Measurements from ENCODE around the gene ACTL6B. TPM values are rescaled to one million over a fixed set of nuclear protein-coding genes. Genes with fewer than 3 reads are reported as not detected.

Gene ACTL6B
- total and polyA plus RNA-seq, 4 donors: not detected

GRCh38 chr7:100603726-100604027, 52.6 kb downstream of the ACTL6B start:
- 57% methylated on average over 10 of the region's 10 CpGs for WGBS
- H3K9ac ChIP-seq (ENCODE audit: low read depth in 1 of 2, low read length in 2 of 2): no peak overlapping the region
- TF ChIP-seq, protein P1, sequence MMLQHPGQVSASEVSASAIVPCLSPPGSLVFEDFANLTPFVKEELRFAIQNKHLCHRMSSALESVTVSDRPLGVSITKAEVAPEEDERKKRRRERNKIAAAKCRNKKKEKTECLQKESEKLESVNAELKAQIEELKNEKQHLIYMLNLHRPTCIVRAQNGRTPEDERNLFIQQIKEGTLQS (IDR thresholded peaks at IDR 0.05): no peak
- no peak for TF ChIP-seq HNF4G (IDR thresholded peaks at IDR 0.05)
- TF ChIP-seq, protein P2, sequence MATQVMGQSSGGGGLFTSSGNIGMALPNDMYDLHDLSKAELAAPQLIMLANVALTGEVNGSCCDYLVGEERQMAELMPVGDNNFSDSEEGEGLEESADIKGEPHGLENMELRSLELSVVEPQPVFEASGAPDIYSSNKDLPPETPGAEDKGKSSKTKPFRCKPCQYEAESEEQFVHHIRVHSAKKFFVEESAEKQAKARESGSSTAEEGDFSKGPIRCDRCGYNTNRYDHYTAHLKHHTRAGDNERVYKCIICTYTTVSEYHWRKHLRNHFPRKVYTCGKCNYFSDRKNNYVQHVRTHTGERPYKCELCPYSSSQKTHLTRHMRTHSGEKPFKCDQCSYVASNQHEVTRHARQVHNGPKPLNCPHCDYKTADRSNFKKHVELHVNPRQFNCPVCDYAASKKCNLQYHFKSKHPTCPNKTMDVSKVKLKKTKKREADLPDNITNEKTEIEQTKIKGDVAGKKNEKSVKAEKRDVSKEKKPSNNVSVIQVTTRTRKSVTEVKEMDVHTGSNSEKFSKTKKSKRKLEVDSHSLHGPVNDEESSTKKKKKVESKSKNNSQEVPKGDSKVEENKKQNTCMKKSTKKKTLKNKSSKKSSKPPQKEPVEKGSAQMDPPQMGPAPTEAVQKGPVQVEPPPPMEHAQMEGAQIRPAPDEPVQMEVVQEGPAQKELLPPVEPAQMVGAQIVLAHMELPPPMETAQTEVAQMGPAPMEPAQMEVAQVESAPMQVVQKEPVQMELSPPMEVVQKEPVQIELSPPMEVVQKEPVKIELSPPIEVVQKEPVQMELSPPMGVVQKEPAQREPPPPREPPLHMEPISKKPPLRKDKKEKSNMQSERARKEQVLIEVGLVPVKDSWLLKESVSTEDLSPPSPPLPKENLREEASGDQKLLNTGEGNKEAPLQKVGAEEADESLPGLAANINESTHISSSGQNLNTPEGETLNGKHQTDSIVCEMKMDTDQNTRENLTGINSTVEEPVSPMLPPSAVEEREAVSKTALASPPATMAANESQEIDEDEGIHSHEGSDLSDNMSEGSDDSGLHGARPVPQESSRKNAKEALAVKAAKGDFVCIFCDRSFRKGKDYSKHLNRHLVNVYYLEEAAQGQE (IDR thresholded peaks at IDR 0.05): no peak
- TF ChIP-seq EGR1 (IDR thresholded peaks at IDR 0.05; ENCODE audit: low read depth in 2 of 2): no peak
- TF ChIP-seq NR2F2 (IDR thresholded peaks at IDR 0.05): no peak
- TF ChIP-seq YY1 (IDR thresholded peaks at IDR 0.05): no peak
- TF ChIP-seq MAX (IDR thresholded peaks at IDR 0.05): no peak
- TF ChIP-seq RAD21 (IDR thresholded peaks at IDR 0.05): no peak
- no peak for TF ChIP-seq FOXA2 (IDR thresholded peaks at IDR 0.05)
- no peak for TF ChIP-seq SP1 (IDR thresholded peaks at IDR 0.05)
- TF ChIP-seq ZBTB33 (IDR thresholded peaks at IDR 0.05): no peak
- no peak for TF ChIP-seq FOXA1 (IDR thresholded peaks at IDR 0.05)
- TF ChIP-seq HNF4A (conservative IDR thresholded peaks at IDR 0.05): no peak
- no peak for TF ChIP-seq JUND (IDR thresholded peaks at IDR 0.05)
- TF ChIP-seq RXRA (IDR thresholded peaks at IDR 0.05): no peak
- no peak for TF ChIP-seq TAF1 (conservative IDR thresholded peaks at IDR 0.05)
- TF ChIP-seq GABPA (IDR thresholded peaks at IDR 0.05 in 1 of 2, conservative IDR thresholded peaks at IDR 0.05 in 1 of 2): no peak

GRCh38 chr7:100602889-100603725, 53.1 kb downstream of the ACTL6B start:
- Histone ChIP-seq H3K4me3 (ENCODE audit: low read depth in 1 of 3, low read length in 3 of 3) (peak overlapping the region in 1 of 3 donors; percentile 30), H3K9me3 (ENCODE audit: control insufficient read depth in 4 of 4, low read length in 3 of 4) (no peaks in the 10 kb centered on the region), H3K36me3 (ENCODE audit: control insufficient read depth in 4 of 4, insufficient read depth in 3 of 4, low read depth in 1 of 4, low read length in 3 of 4) (no peaks in the 10 kb centered on the region), H3K27me3 (ENCODE audit: control insufficient read depth in 4 of 4, insufficient read depth in 4 of 4, low read length in 3 of 4) (no peaks in the 10 kb centered on the region), H3K27ac (ENCODE audit: low read depth in 1 of 2, low read length in 2 of 2) (peak overlapping the region; percentile 43 to 47), H3K9ac (ENCODE audit: low read depth in 1 of 2, low read length in 2 of 2) (no peak overlapping the region), H3K4me1 (ENCODE audit: control insufficient read depth in 4 of 4, insufficient read depth in 4 of 4, low read length in 3 of 4) (peaks cover 8 to 37% (median 21%) of the 10 kb centered on the region in 4 donors)
- DNase-seq (ENCODE audit: low spot score): no peak
- 52% methylated on average over 21 of the region's 21 CpGs for WGBS
- TF ChIP-seq RAD21 (IDR thresholded peaks at IDR 0.05) (no peak), HNF4A (conservative IDR thresholded peaks at IDR 0.05) (no peak), FOXA1 (IDR thresholded peaks at IDR 0.05) (no peak), GABPA (IDR thresholded peaks at IDR 0.05 in 1 of 2, conservative IDR thresholded peaks at IDR 0.05 in 1 of 2) (no peak), HNF4G (IDR thresholded peaks at IDR 0.05) (no peak), NR2F2 (IDR thresholded peaks at IDR 0.05) (no peak), YY1 (IDR thresholded peaks at IDR 0.05) (no peak), FOXA2 (IDR thresholded peaks at IDR 0.05) (no peak), MAX (IDR thresholded peaks at IDR 0.05) (no peak), EGR1 (IDR thresholded peaks at IDR 0.05; ENCODE audit: low read depth in 2 of 2) (no peak), ZBTB33 (IDR thresholded peaks at IDR 0.05) (no peak), RXRA (IDR thresholded peaks at IDR 0.05) (no peak)
- TF ChIP-seq, protein P1 (IDR thresholded peaks at IDR 0.05): no peak
- TF ChIP-seq, protein P2 (IDR thresholded peaks at IDR 0.05): no peak

More at GRCh38 chr7:100603726-100604027, 52.6 kb downstream of the ACTL6B start:
- DNase-seq (ENCODE audit: low spot score): no peak
- Histone ChIP-seq H3K4me3 (ENCODE audit: low read depth in 1 of 3, low read length in 3 of 3) (peak overlapping the region in 1 of 3 donors; percentile 74), H3K36me3 (ENCODE audit: control insufficient read depth in 4 of 4, insufficient read depth in 3 of 4, low read depth in 1 of 4, low read length in 3 of 4) (no peaks in the 10 kb centered on the region), H3K27me3 (ENCODE audit: control insufficient read depth in 4 of 4, insufficient read depth in 4 of 4, low read length in 3 of 4) (no peaks in the 10 kb centered on the region), H3K9me3 (ENCODE audit: control insufficient read depth in 4 of 4, low read length in 3 of 4) (no peaks in the 10 kb centered on the region), H3K27ac (ENCODE audit: low read depth in 1 of 2, low read length in 2 of 2) (peak overlapping the region; percentile 31 to 47), H3K4me1 (ENCODE audit: control insufficient read depth in 4 of 4, insufficient read depth in 4 of 4, low read length in 3 of 4) (peaks cover 8 to 37% (median 21%) of the 10 kb centered on the region in 4 donors)

Data from liver (tissue), 9 donors.